ENCODE results near the gene KRTAP10-5.
"Not testable (repeated sequence)": the region's sequence is repeated elsewhere in the genome, so short reads cannot be mapped to it uniquely, and the experiment has no call there.

The KRTAP10-5 gene

DNA sequence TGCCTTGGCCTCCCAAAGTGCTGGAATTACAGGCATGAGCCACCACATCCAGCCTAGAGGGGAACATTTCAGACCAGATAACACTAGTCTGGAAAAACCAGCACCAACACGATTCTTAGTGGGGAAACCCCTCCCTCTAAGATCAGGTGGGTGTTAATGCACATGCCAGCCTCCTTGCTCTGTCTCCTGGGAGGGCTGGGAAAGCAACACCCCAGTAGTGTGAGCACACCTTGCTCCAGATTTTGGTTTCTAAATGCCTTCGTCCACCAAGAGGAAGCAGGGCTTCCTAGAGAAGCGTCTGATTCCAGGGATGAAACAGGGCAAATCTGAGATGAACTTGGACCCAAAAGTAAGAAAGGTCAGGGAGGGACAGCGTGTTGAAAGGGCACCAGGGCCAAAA lies 9.1 kb downstream of the KRTAP10-5 start:
- no peak for DNase-seq

DNA sequence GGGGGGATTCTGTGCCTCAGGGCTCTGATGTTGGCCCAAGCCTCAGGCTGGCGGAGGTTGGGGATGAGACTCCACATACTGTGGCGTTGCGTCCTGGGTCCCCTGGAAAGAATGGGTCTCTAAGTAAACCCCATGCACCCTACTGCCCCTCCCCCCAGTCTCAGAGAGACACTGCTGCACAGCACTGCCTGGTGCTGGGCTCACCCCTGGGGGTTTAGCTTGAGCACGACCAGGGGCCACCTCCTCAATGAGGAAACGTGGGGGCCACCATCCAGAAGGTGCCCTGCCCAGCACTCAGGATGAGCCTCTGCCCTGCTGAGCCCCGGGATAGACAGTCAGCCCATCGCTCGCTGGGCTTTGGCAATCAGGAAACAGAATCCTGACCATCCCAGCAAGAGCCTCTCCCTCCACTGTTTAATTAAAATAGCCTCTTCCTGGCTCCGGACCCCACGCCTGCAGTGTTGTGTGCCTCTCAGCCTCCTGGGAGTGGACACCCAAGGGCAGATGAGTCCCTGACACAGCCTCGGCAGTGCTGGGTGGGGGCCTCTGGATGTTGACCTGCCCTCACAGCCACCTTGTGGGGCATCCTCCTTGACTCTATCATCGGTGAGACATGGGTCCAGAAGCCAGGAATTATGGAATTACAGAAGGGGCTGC lies 10.4 kb downstream of the KRTAP10-5 start:
- no peak for DNase-seq

DNA sequence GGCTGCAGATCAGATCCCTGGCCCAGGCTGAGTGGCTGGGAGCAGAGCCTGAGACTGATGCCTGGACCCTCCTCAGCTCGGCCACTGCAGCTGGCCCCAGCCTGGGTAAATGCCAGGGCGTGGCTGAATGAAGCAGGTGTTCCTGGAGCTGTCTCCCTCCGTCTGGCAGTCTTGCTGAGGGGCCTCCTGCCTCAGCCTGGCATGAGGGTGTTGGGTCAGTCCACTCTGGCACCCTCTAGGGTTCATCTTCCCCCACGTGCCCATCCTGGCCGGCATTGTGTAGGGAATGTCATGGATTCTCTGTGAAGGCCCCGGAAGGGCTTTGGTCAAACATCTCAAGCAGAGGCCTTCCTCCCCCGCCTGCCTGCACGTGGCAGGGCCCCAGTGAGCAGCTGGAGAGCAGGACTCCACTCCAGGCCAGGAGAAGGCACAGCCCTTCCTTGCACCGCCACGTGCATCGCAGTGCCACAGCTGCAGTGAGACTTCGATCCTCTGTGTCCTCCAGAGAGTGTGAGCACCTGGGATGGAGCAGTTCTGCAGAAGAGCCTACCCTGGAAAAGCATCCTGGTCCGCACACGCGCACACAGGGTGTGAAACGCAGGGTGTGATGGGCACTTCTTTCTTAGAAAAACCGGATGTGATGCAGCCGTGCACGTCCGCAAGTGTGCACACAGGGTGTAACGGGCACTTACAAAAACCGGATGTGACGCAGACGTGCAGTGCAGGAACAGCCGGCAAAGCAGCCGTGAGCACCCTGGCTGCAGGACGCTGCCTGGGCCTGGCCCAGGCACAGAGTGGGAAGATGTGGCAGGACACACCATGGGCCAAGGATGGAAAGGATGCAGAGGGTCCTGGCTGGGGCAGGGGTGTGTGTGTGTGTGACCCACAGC lies 11.5 kb downstream of the KRTAP10-5 start:
- no peak for DNase-seq

DNA sequence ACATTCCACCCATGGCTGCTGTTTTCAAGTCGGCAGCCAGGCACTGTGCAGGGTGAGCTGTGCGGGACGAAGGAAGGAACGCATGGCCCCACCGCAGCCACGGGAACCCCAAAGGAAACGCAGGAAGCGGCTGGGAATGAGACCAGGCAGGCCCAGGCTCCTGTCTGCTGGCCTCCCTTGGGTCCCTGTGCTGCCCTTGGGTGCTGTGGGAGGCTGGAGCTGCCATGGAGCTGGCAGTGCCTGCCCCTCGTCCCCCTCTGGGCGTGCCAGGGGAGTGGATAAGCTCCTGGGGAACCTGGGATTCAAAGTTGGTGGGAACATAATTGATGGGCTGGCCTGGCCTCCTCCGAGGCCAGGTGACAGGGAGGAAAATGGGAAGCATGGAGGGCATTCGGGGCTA lies 12.1 kb downstream of the KRTAP10-5 start:
- no peak for DNase-seq

DNA sequence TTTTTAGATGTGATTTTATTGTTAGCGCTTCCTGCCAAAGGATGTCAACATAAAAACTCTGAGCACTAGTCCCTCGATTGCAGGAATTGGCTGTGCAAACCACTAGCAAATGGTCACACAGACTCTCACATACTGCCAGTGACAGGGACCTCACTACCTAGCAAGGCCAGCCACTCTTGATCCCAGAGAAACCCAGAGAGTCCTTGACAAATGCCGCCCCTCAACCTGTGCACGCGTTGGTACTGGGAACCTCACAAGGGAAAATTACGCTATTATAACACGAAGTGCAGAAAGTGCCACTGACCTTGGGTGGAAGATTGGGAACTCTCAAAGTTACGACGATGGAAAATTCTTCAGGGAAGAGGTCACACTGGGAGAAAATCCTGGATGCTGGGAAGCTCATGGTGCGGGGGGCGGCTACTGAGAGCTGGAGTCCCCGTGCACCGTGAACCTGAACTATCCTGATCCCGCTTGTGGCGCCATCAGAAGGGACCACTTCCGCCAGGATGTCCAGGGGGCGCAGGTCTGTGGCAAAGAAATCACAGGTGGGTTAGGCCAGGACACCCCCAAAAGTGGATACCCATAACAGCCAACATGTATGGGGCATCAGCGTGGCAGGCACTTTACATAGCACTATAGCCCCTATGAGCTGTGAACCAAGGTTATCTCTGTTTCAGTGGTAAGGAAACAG lies 12.8 kb downstream of the KRTAP10-5 start:
- no peak for DNase-seq

DNA sequence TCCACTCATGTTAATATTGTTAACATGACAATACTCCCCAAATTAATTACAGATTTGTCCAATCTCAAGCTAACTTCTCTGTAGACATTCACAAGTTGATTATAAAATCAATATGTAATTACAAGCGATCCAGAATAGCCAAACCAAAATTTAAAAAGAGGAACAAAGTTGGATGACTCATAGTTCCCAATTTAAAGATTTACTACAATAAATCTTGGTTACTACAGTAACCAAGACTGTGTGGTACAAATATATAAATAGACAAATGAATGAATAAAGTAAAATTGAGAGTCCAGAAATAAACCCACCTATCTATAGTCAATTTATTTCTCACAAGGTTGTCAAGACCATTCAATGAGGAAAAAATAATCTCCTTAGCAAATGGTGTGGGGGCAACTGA lies 14.0 kb downstream of the KRTAP10-5 start:
- DNase-seq = no peak

DNA sequence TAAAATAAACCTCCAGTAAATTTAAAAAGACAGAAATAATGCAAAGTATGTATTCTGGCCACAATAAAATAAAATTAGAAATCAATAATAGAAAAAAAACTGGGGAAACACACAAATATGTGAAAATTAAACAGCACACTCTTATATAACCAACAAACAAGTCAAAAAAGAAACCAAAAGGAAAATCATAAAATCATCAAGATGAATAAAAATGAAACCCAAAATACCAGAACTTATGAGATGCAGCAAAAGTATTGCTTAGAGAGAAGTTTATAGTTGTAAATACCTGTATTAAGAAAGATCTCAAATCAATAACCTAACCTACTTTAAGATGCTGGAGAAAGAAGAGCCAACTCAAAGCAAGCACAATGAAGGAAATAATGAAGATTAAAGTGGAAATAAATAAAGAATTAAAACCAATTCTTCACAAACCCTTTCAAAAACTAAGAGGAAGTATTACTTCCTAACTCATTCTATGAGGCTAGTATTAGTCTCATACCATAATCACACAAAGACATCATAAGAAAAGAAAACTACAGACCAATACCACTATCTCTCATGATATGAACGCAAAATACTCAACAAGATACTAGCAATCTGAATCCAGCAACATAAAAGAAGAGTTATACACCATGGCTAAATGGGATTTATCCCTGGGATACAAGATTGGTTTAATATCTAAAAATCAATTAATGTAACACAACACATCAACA lies 15.4 kb downstream of the KRTAP10-5 start:
- DNase-seq = no peak

DNA sequence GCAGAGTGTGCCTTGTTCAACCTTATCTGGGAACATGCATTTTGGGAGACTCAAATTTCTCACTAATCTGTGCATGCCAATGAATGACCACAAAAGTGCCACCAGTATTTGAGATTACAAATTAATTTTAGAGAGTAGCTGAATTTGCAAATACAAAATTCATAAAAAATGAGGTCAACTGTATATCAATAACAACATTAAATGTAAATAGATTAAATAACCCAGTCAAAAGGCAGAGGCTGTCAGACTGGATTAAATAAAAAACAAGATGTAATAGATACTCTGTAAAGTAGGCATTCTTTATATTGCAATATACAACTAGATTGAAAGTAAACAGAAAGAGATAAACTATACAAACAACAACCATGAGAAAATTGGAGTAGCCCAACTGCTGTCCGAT lies 16.3 kb downstream of the KRTAP10-5 start:
- DNase-seq = no peak

DNA sequence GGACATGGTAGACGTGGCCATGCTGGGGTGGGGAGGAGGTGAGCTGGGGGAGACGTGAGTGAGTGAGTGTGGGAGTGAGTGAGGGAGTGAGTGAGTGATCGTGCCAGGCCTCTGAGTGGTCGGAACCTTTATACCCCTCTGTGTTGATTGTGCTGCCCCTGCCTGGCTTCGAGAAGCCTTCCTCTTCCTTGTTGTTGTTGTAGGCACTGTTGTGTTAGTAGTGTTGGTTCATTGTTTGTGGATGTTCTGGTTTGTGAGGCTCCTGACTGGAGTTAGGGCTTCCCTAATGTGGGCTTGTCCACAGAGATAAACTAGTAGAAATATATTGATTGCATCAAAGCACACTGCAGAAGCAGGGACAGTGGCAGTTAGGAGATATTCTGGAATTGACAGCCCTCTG lies 21.7 kb downstream of the KRTAP10-5 start, which contains the start of gene KRTAP10-3:
Gene KRTAP10-3, minus strand, starts transcription at position 101 of the 400 bp plus-strand sequence. Its CDS starts 80 bp downstream, at position 21.
- no peak for DNase-seq

DNA sequence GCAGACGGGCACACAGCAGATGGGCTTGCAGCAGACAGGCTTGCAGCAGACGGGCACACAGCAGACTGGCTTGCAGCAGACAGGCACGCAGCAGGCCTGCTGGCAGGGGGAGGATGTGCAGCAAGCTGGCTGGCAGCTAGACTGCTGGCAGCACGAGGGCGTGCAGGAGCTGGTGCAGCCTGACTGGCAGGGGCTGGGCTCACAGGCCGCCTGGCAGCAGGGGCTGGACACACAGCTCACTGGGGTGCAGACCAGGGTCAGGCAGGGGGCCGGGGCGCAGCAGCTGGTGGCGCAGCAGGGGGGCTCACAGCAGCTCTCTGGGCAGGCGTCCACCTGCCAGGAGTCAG lies 22.1 kb downstream of the KRTAP10-5 start:
- DNase-seq = not testable (repeated sequence)

DNA sequence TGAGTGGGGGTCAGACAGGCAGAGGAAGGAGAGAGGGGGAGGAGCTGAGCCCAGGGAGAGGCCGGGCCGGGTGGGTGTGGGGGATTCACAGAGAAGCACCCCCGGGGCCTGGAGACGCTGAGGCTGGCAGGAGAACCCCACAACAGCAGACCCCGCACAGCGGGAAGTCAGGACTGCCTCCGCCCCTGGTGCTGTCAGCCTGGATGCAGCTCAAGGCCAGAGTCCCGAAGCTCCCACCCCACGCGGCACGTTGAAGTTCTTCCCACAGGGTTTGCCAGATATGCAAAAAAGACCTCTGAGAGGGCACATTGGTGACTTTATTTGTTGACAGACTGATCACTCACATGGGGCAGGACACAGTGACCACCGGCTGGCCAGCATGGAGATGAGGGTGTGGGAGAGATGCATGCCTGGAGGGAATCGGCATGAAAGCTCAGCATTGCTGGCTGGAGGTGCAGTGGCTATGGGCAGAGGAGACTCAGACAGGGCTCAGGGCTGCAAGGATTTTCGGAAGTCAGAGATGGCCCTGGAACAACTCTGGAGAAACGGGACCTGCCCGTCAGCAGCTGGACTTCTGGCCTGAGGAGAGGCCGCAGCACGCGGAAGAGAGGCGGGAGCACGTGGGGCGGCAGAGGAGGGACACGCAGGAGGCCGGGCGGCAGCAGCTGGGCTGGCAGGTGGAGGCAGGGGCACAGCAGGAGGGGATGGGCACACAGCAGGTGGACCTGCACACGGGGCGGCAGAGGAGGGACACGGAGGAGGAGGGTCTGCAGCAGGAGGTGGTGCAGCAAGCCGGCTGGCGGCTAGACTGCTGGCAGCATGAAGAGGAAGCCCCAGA lies 22.7 kb downstream of the KRTAP10-5 start:
- no peak for DNase-seq

DNA sequence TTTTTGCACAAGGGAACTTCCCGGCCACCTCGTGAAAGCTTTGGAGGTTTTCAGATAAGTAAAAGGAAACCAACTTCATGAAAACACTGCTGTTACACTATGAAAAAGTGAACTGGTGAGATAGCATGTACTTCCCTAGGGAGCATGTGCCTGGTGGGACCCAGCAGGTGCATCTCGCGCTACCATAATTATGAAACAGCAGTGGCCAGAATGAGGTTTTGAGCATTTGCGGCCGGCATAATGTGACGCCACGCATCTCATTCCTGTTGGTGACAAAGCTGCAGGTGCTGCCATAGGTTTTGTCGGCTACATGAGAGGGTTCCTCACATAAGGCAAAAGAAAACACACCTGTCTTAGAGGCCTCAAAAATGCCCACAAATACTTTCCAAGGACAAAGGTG lies 23.5 kb downstream of the KRTAP10-5 start:
- no peak for DNase-seq

DNA sequence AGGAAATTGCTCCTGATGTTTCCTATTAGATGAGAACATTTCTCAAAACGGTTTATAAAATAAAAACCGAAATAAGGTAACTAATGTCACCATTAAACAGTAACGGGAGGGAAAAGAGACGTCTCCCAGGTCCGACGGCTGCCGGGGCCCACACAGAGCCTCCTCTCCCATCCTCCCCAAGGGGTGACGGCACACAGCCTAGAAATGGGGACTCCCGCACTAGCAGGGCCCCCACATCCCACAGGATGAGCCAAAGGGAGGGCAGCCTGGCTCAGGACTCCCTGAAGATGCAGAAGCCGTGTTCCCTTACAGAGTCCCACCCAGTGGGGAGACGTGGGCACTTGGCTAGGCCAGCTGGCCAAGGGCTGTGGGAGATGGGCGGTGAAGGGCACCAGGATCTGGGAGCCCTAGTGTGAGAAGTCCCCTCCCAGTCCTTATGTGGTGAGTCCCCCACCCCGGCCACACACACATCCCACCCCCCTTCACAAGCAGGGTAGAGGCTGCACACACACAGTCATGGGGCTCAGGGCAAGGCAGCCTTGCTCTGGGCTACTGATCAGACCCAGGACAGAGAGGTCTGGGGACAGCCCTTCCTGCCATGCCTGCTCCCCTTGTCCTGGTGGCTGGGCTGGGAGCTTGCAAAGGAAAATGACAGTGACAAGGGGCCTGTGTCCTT lies 25.1 kb downstream of the KRTAP10-5 start:
- no peak for DNase-seq

DNA sequence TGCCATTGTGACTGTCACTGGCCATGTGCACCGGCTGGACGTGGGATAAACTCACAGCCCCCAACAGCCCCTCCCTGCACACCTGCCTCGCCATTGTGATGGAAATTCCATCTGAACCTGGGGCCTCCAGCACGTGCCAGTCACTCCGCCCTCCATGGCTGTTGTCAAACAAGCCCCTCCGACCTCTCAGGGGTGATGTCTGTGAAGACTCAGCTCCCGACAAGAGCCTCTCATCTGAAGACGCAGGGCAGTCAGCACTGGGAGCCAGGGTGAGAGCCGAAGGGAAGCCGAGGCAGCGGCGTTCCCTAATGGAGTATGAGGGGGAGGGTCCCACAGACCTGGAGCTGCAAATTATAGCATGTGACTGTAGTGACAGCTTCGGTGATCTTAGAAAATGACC lies 27.7 kb downstream of the KRTAP10-5 start:
- no peak for DNase-seq

DNA sequence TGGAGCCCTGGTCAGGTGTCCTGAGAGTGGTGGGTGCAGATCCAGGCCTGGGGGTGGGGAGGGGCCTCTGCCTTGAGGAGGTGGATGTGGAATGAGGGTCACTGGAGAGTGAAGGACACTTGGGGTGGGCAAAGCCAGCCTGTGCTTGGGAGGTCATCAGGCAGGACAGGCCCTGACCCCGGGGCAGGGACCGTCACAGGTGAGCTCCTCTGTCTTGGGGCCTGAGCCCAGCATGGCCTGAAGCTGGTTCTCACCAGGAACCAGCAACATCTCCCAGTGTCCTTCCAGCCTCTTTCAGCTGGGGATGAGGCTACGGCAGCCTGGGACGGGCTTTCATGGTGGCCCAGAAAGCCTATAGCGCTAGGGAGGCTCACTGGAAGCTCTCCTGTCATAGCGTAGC lies 28.3 kb downstream of the KRTAP10-5 start:
- DNase-seq = no peak

DNA sequence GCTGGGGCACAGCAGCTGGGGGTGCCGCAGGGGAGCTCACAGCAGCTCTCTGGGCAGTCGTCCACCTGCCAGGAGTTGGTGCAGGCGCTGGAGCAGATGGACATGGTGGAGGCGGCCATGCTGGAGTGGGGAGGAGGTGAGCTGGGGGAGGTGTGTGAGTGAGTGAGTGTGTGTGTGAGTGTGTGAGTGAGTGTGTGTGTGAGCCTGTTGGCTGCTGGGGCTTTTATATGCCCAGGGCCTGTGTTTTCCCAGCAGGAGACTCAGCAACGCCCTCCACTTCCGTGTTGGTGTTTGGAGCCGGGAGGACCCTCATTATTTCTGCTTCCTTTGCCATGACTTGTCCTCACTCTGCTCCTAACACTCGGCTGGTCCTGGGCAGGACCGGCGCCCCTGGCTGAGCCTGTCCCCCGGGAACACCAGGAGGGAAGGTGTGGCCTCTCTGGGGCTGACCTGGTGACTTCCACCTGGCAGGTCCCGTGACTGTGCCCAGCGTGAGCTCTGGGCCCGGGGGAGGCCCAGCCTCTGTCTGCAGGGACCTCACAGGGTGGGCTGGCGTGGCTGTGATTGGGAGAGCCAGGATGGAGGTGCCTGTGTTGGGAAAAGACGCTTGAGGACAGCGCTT lies 29.0 kb downstream of the KRTAP10-5 start, which contains the start of gene KRTAP10-2:
Gene KRTAP10-2, minus strand, starts transcription at position 166 of the 622 bp plus-strand sequence. Its CDS starts 47 bp downstream, at position 119.
- DNase-seq = no peak

DNA sequence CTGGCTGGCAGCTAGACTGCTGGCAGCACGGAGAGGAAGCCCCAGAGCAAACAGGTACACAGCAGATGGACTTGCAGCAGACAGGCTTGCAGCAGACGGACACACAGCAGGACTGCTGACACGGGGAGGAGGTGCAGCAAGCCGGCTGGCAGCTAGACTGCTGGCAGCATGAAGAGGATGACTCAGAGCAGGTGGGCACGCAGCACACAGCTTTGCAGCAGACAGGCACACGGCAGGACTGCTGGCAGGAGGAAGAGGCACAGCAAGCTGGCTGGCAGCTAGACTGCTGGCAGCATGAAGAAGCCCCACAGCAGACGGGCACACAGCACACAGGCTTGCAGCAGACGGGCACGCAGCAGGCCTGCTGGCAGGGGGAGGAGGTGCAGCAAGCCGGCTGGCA lies 29.6 kb downstream of the KRTAP10-5 start:
- DNase-seq = no peak

DNA sequence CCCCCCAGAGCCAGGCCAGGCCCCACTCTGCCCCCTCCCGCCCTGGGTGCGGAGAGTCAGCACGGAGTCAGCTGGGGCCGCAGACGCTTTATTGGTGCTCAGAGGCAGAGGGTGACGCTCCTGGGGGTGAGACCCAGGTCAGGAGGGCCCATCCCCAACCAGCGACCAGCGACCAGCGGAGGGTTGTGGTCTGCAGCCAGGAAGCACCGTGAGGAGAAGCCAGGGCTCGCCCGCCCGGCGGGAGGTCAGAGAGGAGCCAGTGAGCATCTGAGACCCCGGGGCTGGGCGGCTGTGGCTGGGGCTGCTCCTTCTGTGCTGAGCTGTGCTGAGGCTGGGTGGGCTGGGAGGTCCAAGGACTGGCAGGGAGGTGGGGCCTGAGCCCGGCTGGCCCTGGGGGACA lies 30.1 kb downstream of the KRTAP10-5 start:
- DNase-seq = not testable (repeated sequence)

DNA sequence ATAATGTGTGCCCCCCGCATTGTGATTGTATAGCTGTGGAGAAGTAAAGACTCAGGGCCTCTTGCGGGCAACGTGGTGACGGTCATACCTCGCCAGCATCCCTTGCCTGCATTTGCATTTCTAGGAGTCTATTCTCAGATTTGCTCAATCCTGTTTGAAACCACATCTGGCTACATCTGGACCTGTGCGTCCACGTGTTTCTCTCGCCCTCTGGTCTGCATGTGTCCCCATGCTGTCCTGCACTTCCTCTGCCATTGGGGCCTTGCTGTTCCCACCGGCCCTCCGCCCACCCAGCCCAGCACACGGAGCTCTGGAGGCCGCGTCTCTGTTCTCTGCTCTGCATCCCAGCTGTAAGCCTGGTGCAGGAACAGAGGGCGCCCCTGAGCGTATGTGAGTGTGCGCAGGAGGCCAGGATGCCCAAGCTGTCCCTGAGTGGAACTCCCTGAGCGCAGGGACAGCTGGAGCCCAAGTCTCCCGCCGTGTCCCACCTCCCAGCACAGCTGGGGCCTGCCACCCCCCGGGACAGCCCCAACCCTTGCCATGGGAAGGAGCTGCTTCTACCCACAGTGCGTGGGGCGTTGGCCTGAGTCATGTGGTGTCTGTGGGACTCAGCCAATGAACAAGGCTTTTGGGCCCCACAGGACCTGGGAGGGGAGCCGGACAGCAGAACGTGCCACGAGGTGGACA lies 30.7 kb downstream of the KRTAP10-5 start:
- no peak for DNase-seq

DNA sequence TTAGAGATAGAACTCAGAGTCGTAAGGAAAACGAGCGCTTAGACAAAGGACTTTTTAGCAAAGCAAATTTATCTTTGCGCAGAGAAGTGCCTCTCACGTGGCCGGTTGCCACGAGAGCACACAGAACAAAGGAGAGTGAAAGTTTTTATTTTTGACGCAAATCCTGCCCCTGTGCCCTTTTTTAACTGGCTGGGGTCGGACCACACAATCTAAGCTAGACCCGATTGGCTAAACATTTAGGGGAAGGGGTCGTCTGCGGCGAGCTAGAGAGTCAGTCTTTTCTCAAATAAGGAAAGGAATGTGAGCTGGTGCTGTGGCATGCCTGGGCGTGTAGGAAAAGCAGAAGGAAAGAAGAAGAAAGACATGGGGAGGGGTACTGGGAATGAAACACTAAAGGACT lies 31.5 kb downstream of the KRTAP10-5 start:
- no peak for DNase-seq

Data from CD4-positive, alpha-beta T cell treated with Interferon alpha-2 for 1 hour (primary cell).